ENCODE data around the gene FMNL2.

Gene FMNL2

GRCh38 chr2:152460567-152460966, 125.6 kb downstream of the FMNL2 start:
- no peak overlapping the region for H3K27ac ChIP-seq
- DNase-seq (ENCODE audit: low spot score) = no peak
- ChIA-PET CTCF (no interaction called here), POLR2A (ENCODE audit: low non-redundant PET) (no interaction called here)
- TF ChIP-seq CTCF (conservative IDR thresholded peaks at IDR 0.05; ENCODE audit: low read depth) = no peak

- no peak overlapping the region for H3K27ac ChIP-seq
- POLR2A ChIA-PET (ENCODE audit: low non-redundant PET) = no interaction called here
- no peak for DNase-seq (ENCODE audit: low spot score)
- no peak for TF ChIP-seq CTCF (conservative IDR thresholded peaks at IDR 0.05; ENCODE audit: low read depth)
- CTCF ChIA-PET = no interaction called here
Observed at GRCh38 chr2:152462120-152462519, 127.1 kb downstream of the FMNL2 start.

- TF ChIP-seq CTCF (conservative IDR thresholded peaks at IDR 0.05; ENCODE audit: low read depth) = no peak
- CTCF ChIA-PET = no interaction called here
- no peak for DNase-seq (ENCODE audit: low spot score)
- POLR2A ChIA-PET (ENCODE audit: low non-redundant PET) = no interaction called here
- H3K27ac ChIP-seq = no peak overlapping the region
Observed at GRCh38 chr2:152462779-152463178, 127.8 kb downstream of the FMNL2 start.

- CTCF ChIA-PET = no interaction called here
- H3K27ac ChIP-seq = peak overlapping the region; percentile 59
- POLR2A ChIA-PET (ENCODE audit: low non-redundant PET) = no interaction called here
- no peak for DNase-seq (ENCODE audit: low spot score)
- no peak for TF ChIP-seq CTCF (conservative IDR thresholded peaks at IDR 0.05; ENCODE audit: low read depth)
Observed at GRCh38 chr2:152464851-152465470, 130.0 kb downstream of the FMNL2 start.

GRCh38 chr2:152465541-152465940, 130.6 kb downstream of the FMNL2 start:
- no peak for DNase-seq (ENCODE audit: low spot score)
- peak overlapping the region; percentile 59 for H3K27ac ChIP-seq
- TF ChIP-seq CTCF (conservative IDR thresholded peaks at IDR 0.05; ENCODE audit: low read depth) = no peak
- CTCF ChIA-PET = no interaction called here
- POLR2A ChIA-PET (ENCODE audit: low non-redundant PET) = no interaction called here

GRCh38 chr2:152466041-152466440, 131.1 kb downstream of the FMNL2 start:
- peak; percentile 44 for DNase-seq (ENCODE audit: low spot score)
- peak overlapping the region; percentile 69 for H3K27ac ChIP-seq
- POLR2A ChIA-PET (ENCODE audit: low non-redundant PET) = no interaction called here
- TF ChIP-seq CTCF (conservative IDR thresholded peaks at IDR 0.05; ENCODE audit: low read depth) = no peak
- CTCF ChIA-PET = no interaction called here
